ENCODE results near the gene MRPS12. TPM values are rescaled to one million over a fixed set of nuclear protein-coding genes. Genes with fewer than 3 reads are reported as not detected.

The MRPS12 gene
- total and polyA plus RNA-seq, 2 of the 4 experiments (the other 2 are of a cell fraction) = 26.7 to 75.4 TPM

- no peak for TF ChIP-seq CTCF (conservative IDR thresholded peaks at IDR 0.05; ENCODE audit: low read depth, low read length)
- no peak for TF ChIP-seq MXI1 (IDR thresholded peaks at IDR 0.05; ENCODE audit: borderline replicate concordance, low read depth, low read length)
- no peak for TF ChIP-seq MAZ (IDR thresholded peaks at IDR 0.05; ENCODE audit: borderline replicate concordance, low read depth, low read length)
- no peak for TF ChIP-seq RFX5 (IDR thresholded peaks at IDR 0.05; ENCODE audit: low read depth, low read length)
- TF ChIP-seq RCOR1 (IDR thresholded peaks at IDR 0.05; ENCODE audit: insufficient replicate concordance, low read length) = no peak
- Histone ChIP-seq H3K4me1 (ENCODE audit: control insufficient read depth, insufficient read depth, low read length) (no peaks in the 10 kb centered on the region), H2BK15ac (ENCODE audit: low read depth, low read length) (no peak overlapping the region), H3K36me3 (ENCODE audit: control insufficient read depth, insufficient read depth, low read length) (peaks cover 25% of the 10 kb centered on the region), H3K4ac (ENCODE audit: low read depth, low read length) (no peak overlapping the region), H3K79me1 (ENCODE audit: low read depth in 1 of 2, low read length in 2 of 2) (peaks cover 0 to 9% of the 10 kb centered on the region in 2 experiments; a peak in 2 of 4 replicates), H3K56ac (ENCODE audit: extremely low read depth, insufficient read depth, low read length) (no peak overlapping the region), H4K5ac (ENCODE audit: low read depth, low read length) (no peak overlapping the region), H3K27me3 (ENCODE audit: control insufficient read depth, insufficient read depth, low read length) (peaks cover 4% of the 10 kb centered on the region; the same call in 1 of the 2 replicates), H3K14ac (replicated peaks; ENCODE audit: low read depth, low read length) (no peak overlapping the region), H2AK5ac (ENCODE audit: low read depth, low read length) (no peak overlapping the region), H3K18ac (ENCODE audit: low read depth, low read length) (no peak overlapping the region), H3K4me2 (ENCODE audit: low read depth, low read length) (no peak overlapping the region), H3K9ac (ENCODE audit: low read depth, low read length) (no peak overlapping the region), H4K91ac (ENCODE audit: insufficient read depth, low read depth, low read length) (no peak overlapping the region), H2AK9ac (replicated peaks; ENCODE audit: low read depth, low read length, poor library complexity) (no peak overlapping the region), H2BK120ac (ENCODE audit: low read depth, low read length) (no peak overlapping the region), H3K23ac (ENCODE audit: low read depth, low read length) (no peak overlapping the region), H3K4me3 (ENCODE audit: insufficient read depth, low read depth, low read length) (no peak overlapping the region), H3K27ac (ENCODE audit: insufficient read depth, low read length) (no peak overlapping the region), H2AFZ (replicated peaks; ENCODE audit: low read length, poor library complexity) (no peak overlapping the region), H4K8ac (ENCODE audit: low read depth in 2 of 2, low read length in 2 of 2) (no peak overlapping the region), H3K9me3 (ENCODE audit: control insufficient read depth, insufficient read depth, low read length) (no peaks in the 10 kb centered on the region; the same call in 1 of the 2 replicates), H3K9me1 (ENCODE audit: insufficient read depth, low read length) (no peaks in the 10 kb centered on the region), H2BK20ac (ENCODE audit: low read depth, low read length) (no peak overlapping the region), H4K20me1 (ENCODE audit: insufficient read depth, low read length) (no peaks in the 10 kb centered on the region; the same call in 1 of the 2 replicates), H2BK5ac (ENCODE audit: low read depth, low read length, poor library complexity, severe bottlenecking) (no peak overlapping the region)
- BruUV-seq (replicated peaks) = no TSS peak
- dilution Hi-C loops (cut with HindIII; ENCODE audit: low sequenced_read_pairs, unreplicated experiment) = no loop called here
- in situ Hi-C loops (cut with MboI; ENCODE audit: low sequenced_read_pairs) = loop anchor here (25.0 kb wide), 1 partner anchor 170 kb away; the partner anchor contains the start of gene CAPN12
- no peak for ATAC-seq (ENCODE audit: low read depth)
- intact Hi-C loops (cut with micrococcal nuclease) = no loop called here
- DNase-seq = no peak
- WGBS, 2 experiments (ENCODE audit: extremely low coverage in 2 of 2, insufficient read length in 1 of 2) = 99% methylated on average over 9 of the region's 12 CpGs; no CpG with 5 or more reads in 1 of the 2 experiments
- POLR2A ChIA-PET (ENCODE audit: unreplicated experiment) = no interaction called here
- CTCF ChIA-PET = no interaction called here
Measured at GRCh38 chr19:38907670-38908069, 23.1 kb upstream of the MRPS12 start.
